HL-60 (cell line): Measurements from ENCODE around the gene ZNF385A.

Experiments
- CTCF ChIP-seq: IDR thresholded peaks from one replicate; pipeline ENCODE4 v1.5.1; 2011; ENCODE audit warnings: low read length, control low read depth, inconsistent platforms; ENCODE audit not compliant: insufficient read depth
- GABPA ChIP-seq: IDR thresholded peaks from 2 replicates; pipeline ENCODE4 v1.6.1; 2012; ENCODE audit warnings: low read depth
- REST ChIP-seq: IDR thresholded peaks from 2 replicates; pipeline ENCODE4 v1.6.1; 2012; ENCODE audit warnings: low read depth; ENCODE audit not compliant: insufficient replicate concordance

GRCh38 chr12:54381136-54381535 is 3.4 kb downstream of the ZNF385A start:
- TF ChIP-seq CTCF (no peak), GABPA (no peak), REST (no peak)
